K562 (cell line): ENCODE measurements around the gene SCAP. TPM values are rescaled to one million over a fixed set of nuclear protein-coding genes. Genes with fewer than 3 reads are reported as not detected.

Experiments
- ASH1L ChIP-seq: fragments of 450-650 bp; IDR thresholded peaks from 2 replicates; pipeline ENCODE4 v1.6.1; 2018; ENCODE audit warnings: borderline replicate concordance, mild to moderate bottlenecking, low read depth; ENCODE audit not compliant: partially characterized antibody
- CCAR2 ChIP-seq: fragments of 200-400 bp; formaldehyde crosslinking; IDR thresholded peaks from 2 replicates; pipeline ENCODE4 v1.6.1; 2017; ENCODE audit warnings: mild to moderate bottlenecking, low read depth, low read length
- CHD7 ChIP-seq: fragments of 200-600 bp; sonication (generic); IDR thresholded peaks from one replicate; pipeline ENCODE4 v1.6.1; 2012; ENCODE audit warnings: mild to moderate bottlenecking, low read depth, low read length, inconsistent platforms
- GATA2 ChIP-seq: sonication (generic); formaldehyde crosslinking; IDR thresholded peaks from 2 replicates; pipeline ENCODE4 v1.4.0; 2020; ENCODE audit warnings: mild to moderate bottlenecking, missing genetic modification reagents
- GTF2F1 ChIP-seq: IDR thresholded peaks from 2 replicates; pipeline ENCODE4 v1.6.1; 2011; ENCODE audit warnings: low read depth, low read length, improper control_type of control experiment
- JUND ChIP-seq, 2 experiments: IDR thresholded peaks; 2 replicates in 1 of 2; 3 replicates in 1 of 2; pipeline ENCODE4 v1.6.1; 2011; ENCODE audit warnings: borderline replicate concordance in 2 of 2, low read depth in 2 of 2, low read length in 2 of 2, improper control_type of control experiment in 1 of 2, missing biosample characterization in 1 of 2, missing genetic modification characterization in 1 of 2, missing genetic modification reagents in 1 of 2
- NCOA1 ChIP-seq: fragments of 450-650 bp; IDR thresholded peaks from 2 replicates; pipeline ENCODE4 v1.6.1; 2016; ENCODE audit warnings: low read depth
- NFXL1 ChIP-seq: fragments of 450-650 bp; formaldehyde crosslinking; IDR thresholded peaks from 2 replicates; pipeline ENCODE4 v1.4.0; 2021; ENCODE audit warnings: mild to moderate bottlenecking
- PRDM10 ChIP-seq: fragments of 450-650 bp; IDR thresholded peaks from 2 replicates; pipeline ENCODE4 v1.6.1; 2018; ENCODE audit not compliant: partially characterized antibody
- SMAD2 ChIP-seq: fragments of 150-350 bp; IDR thresholded peaks from 2 replicates; pipeline ENCODE4 v1.6.1; 2014; ENCODE audit warnings: low read depth, mild to moderate bottlenecking, low read length
- SMARCA5 ChIP-seq: fragments of 450-650 bp; IDR thresholded peaks from 2 replicates; pipeline ENCODE4 v1.6.1; 2016
- TCF3 ChIP-seq: sonication (generic); formaldehyde crosslinking; IDR thresholded peaks from 2 replicates; pipeline ENCODE4 v1.4.0; 2020; ENCODE audit warnings: mild to moderate bottlenecking, missing genetic modification reagents
- YY1 ChIP-seq, 3 experiments: IDR thresholded peaks; 2 replicates each; pipeline ENCODE4 v1.6.1; 2011; ENCODE audit warnings: low read length in 2 of 3, mild to moderate bottlenecking in 2 of 3, moderate library complexity in 2 of 3, borderline replicate concordance in 1 of 3, control low read depth in 1 of 3, low read depth in 1 of 3; ENCODE audit not compliant: insufficient read depth in 3 of 3, insufficient replicate concordance in 2 of 3, control insufficient read depth in 1 of 3, insufficient read length in 1 of 3; ENCODE audit errors: extremely low read depth in 1 of 3
- polyA plus RNA-seq, 8 experiments: library from polyadenylated mRNA; depleted of rRNA in 4 of 8; stranded (reverse) in 5 of 8; unstranded in 3 of 8; fragments of >200 nt; fragmentation: Nextera tagmentation in 2 of 8; fragmentation: Illumina TruSeq in 1 of 8; extraction: Ambion mirVana in 2 of 8; extraction: Trizol in 1 of 8; gene quantifications; 2 replicates each; pipeline versions ENCODE4 v1.2.1 to v1.2.3, GENCODE V29; 2011 to 2014; ENCODE audit warnings: inconsistent platforms in 1 of 8, missing spikeins in 1 of 8
- total RNA-seq, 7 experiments: library from RNA; depleted of rRNA in 6 of 7; stranded (reverse); fragments of >200 nt in 6 of 7; fragmentation: Illumina TruSeq in 2 of 7; extraction: Trizol in 2 of 7; gene quantifications; 2 replicates each; pipeline versions ENCODE4 v1.2.1 to v1.2.3, GENCODE V29; 2011 to 2021; ENCODE audit warnings: low replicate concordance in 1 of 7

The SCAP gene
- total and polyA plus RNA-seq, 9 of the 15 experiments (the other 6 are each of a cell fraction or from before 2014, with no cell fraction given), result 2.6 to 104 (median 37.8) TPM

- TF ChIP-seq PRDM10 (peak; percentile 93), GTF2F1 (no peak), NFXL1 (CRISPR knock-in tag) (no peak), SMARCA5 (no peak), SMAD2 (no peak), CCAR2 (no peak), JUND (IDR thresholded peaks at IDR 0.05; ENCODE audit: borderline replicate concordance, low read depth, low read length) (no peak), JUND (tag; IDR thresholded peaks at IDR 0.05; ENCODE audit: borderline replicate concordance, low read depth, low read length) (no peak), YY1 (IDR thresholded peaks at IDR 0.05; ENCODE audit: borderline replicate concordance in 1 of 3, control insufficient read depth in 1 of 3, extremely low read depth in 1 of 3, insufficient read depth in 3 of 3, insufficient read length in 1 of 3, insufficient replicate concordance in 2 of 3, low read depth in 1 of 3, low read length in 2 of 3) (peak in 2 of 3 experiments; percentile 49 to 82), TCF3 (CRISPR knock-in tag) (peak; percentile 28; the same call in 1 of the 2 replicates), CHD7 (no peak), NCOA1 (no peak), ASH1L (no peak), GATA2 (CRISPR knock-in tag) (no peak)
- TF ChIP-seq, all 486 proteins: peak for 4
Observed at GRCh38 chr3:47428662-47429061, 47.1 kb downstream of the SCAP start (continued).
